Activated CD4-positive, alpha-beta T cell treated with anti-CD3 and anti-CD28 coated beads for 1 hour (primary cell): ENCODE measurements around the gene CSTF1.

Experiments used
- DNase-seq: peaks from one replicate; pipeline ENCODE4 v3.0.0-alpha.2; 2020

CSTF1 gene

DNA sequence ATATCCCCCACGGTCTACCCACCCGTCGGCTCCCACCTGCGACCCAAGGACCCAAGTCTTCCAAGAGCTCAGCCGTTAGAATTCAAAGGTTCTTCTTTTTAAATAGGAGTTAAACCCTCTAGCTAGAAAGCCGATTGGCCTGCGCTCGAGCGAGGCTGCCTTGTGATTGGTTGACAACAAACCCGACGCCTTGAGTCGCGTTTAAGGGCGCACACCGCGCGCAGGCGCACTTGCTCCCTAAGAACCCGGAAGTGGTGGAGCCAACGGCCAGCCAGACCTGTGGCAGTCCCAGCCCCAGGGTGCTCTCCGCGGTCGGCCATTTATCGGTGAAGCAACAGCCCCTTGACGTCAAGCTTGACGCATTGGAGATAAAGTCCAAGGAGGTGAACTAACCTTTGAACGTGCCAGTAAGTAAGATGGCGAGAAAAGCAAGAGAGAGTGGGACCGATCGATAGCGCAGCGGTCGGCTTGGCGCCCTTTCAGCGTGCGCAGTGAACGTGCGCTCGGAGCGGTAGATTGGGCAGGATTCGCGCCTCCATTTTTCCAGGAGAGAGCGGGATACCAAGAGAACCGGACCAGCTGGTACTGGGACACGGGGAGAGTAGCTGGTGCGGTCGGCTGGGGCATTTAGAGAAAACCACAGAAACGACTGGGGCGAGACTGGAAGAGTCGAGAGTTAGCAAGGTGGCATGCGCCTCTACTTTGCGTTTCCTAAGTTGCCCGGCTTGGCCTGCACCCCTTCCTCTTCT is at the start of gene CSTF1, which contains the start of gene AURKA:
Gene CSTF1 (plus strand): TSS at position 514 of the 749 bp plus-strand sequence. CDS start 2,908 bp downstream, outside the sequence.
Gene AURKA (minus strand): TSS at position 84 of the 749 bp plus-strand sequence. CDS start 4,018 bp downstream, outside the sequence.
- DNase-seq: peak; percentile 99

DNA sequence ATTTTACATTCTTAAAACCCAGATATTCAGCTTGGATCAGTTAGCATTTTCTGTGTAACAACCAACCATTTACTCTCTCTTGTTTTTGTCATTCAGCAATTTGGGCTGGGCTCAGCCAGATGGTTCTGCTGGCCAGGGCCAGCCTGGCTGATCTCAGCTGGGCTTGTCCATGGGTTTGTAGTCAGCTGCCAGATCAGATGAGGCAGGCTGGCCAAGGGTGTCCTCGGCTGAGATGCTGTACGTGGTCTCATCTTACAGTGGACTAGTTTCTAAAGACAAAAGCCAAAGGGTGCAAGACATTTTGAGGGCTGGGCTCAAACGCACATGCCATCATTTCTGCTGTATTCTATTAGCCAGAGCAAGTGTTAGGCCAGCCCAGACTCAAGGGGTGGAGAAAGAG is 49.7 kb upstream of the CSTF1 start:
- DNase-seq: no peak

GRCh38 chr20:56343861-56344381 is 48.5 kb upstream of the CSTF1 start:
- no peak for DNase-seq

DNA sequence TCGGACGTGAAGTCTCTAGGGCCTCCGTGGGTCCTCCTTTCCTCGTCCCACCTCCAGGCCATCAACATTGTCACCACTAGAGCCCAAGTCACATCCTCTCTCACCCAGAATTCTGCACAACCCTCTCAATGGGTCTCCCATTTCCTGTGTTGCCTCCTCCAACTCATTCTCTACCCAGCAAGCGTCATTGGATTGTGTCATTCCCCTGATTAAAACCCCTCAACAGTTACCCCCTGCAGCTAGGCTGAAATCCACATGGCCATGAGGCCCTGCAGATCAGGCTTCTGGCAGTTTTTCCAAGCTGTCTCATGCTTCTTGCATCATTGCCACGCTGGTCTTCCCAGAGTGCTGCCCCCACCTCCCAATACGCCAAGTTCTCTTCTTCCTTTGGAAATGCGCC is 46.5 kb upstream of the CSTF1 start:
- no peak for DNase-seq

DNA sequence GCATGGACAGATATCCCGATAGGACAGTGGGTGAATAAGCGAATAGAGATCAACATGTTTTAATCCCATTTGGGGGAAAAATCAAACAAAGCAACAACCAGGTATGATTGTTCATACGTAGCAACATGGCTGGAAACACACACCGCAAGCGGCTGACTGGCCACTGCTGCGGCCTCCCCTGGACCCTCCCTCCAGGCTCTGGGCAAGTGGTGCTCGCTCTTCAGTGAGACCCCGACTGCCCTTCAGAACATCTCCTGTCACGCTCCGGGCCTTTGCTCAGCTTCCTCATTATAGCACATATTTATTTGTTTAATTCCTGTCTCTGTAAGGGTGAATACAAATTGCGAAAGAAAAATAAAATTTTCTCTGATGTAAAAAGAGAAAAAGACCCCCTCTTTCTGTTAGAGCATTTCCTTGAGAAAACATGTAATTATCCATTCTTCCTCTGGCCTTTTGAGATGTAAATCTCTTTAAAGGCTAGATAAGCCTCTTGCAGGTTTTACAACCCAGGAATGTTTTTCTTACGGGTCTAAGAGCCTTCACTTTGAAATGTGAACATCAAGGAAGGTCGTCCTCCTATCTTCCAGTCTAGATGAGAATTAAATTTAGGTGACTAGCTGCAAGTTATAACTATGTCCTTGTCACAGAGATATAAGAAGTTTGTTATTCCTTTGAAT is 44.7 kb upstream of the CSTF1 start:
- no peak for DNase-seq

DNA sequence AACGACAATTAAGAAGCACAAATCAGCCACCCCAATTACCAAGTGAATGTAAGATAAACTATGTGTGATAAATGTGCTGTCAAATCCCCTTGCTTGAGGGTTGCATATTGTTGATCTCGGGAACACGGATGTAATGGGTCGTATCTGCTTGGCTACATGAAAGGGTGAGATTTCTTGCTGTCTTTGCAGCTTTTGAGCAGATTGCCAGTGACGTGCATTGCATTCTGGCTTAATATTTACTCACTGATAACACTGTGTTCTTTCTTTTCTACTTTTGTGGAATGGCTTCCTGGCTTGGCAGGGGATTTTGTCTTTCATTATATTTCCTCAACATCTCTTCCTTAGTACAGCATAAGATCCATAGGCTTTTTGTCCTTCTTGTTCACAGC is 44.1 kb upstream of the CSTF1 start:
- DNase-seq: no peak

GRCh38 chr20:56348746-56349145 is 43.7 kb upstream of the CSTF1 start:
- no peak for DNase-seq

GRCh38 chr20:56350842-56351241 is 41.6 kb upstream of the CSTF1 start:
- DNase-seq: no peak

DNA sequence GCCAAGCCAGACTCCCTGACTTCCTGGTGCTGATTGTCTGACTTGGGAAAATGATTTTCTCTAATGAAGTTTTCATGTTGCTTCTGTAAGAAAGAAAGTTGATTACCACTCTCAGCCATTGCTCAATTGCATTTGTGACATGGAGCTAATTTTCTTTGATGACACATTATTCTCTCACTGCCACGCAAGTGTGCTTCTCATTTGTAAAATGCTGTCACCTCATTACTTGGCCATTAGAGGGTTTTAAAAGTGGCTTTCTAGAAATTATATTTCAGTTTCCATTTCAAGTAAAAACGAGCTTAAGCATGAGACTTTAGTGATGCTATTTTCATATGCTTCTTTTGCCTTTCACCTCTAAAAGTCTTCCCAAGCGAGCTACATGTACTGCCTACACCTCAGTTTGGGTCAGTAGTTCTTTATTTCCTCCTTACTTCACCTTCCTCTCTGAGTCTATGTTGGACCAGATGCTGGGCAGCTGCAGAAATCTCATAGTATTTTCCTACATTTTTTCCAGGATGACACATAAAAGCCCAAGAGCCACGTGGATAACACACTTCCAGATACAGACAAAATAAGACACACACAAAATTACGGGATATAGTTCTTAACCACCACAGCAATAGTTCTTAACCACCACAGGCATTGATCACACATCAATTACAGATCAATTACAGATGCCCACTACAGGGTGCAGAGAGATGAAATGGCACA is 39.9 kb upstream of the CSTF1 start:
- DNase-seq: no peak

DNA sequence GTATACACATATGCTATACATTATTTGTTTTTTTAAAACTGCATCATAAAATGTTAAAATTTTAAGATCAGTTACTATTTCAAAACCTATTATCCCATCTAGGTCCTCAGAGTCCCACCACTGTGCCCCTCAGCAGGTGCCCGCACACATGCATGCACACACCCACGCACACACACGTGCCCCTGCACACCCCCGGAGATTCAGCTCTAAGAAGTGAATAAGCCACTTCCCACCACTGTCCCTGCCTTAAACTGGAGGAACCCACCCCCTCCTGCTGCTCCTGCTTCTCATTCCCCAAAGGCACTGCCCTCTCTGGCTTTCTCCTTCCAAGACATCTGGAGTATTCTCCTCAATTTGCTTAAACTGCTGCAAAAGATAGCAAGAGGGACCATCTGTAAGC is 39.1 kb upstream of the CSTF1 start:
- DNase-seq: no peak

- DNase-seq: no peak
Observed at GRCh38 chr20:56358070-56358469, 34.4 kb upstream of the CSTF1 start.

DNA sequence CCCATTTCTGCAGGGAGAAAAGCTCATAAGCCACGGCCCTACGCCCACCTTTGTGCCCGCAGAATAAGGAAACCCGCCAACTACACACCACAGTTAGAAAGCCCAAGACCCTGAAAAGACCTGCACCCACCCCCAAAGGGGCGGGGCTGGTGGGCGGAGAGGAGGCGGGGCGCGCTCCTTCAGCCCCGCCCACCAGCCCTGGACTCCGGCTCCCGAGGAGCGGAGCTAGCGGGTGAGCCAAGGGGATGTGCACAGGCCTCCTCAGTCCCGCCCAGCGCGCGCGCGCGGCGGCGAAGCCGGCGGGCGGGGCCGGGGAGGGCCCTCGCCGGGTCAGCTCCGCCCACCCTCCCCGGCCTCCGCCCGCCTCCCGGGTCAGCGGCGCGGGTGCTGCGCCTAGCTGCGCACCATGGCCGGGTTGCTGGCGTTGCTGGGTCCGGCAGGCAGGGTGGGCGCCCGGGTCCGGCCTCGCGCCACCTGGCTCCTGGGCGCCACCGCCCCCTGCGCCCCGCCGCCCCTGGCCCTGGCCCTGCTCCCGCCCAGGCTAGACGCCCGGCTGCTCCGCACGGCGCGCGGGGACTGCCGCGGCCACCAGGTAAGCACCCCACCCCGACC is 33.7 kb upstream of the CSTF1 start, which contains the start of gene FAM210B:
Gene FAM210B (plus strand): TSS at position 375 of the 612 bp plus-strand sequence. CDS start 32 bp downstream, at position 407.
- peak; percentile 75 for DNase-seq

DNA sequence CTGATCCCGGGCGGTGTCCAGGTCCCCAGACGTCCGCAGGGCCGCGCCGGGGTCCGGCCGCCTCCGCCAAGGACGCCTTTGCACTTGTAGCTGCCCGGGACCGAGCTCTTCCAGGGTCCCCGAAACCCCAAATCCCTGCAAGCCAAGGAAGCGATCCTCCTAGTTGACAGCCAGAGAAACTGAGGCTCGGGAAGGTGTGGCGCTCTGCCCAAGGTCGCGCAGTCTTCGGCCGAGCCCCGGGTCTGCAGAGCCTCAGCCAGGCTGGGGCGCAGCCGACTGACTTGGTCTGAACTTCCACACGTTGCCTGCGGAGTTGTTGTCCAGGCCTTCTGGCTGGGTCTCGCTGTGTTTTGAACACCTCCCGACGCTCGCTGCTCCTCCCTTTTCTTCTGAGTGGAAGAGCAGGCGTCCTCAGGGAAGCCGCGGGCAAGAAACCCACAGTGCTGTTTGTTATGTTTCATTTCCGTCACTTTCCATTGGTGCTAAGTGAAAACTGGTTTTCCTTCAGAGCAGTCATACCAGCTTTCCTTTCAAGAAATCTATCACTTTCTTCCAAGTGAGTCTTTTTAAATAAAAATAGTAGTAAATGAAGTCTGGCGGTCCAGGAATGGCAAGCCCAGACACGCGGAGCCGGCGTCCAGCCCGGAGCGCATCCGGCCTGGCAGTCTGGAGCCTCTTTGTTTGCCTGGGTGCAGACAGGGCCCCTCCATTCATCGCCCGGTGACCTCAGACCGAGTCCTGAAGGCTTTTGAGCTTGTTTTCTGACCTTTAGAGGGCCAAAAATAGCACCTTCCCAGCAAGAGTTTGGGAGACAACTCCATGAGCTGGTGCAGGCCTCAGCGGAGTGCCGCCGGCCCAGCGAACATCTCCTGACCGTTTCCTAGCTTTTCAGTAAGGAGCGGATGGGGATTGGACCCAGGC is 33.0 kb upstream of the CSTF1 start:
- DNase-seq: no peak

DNA sequence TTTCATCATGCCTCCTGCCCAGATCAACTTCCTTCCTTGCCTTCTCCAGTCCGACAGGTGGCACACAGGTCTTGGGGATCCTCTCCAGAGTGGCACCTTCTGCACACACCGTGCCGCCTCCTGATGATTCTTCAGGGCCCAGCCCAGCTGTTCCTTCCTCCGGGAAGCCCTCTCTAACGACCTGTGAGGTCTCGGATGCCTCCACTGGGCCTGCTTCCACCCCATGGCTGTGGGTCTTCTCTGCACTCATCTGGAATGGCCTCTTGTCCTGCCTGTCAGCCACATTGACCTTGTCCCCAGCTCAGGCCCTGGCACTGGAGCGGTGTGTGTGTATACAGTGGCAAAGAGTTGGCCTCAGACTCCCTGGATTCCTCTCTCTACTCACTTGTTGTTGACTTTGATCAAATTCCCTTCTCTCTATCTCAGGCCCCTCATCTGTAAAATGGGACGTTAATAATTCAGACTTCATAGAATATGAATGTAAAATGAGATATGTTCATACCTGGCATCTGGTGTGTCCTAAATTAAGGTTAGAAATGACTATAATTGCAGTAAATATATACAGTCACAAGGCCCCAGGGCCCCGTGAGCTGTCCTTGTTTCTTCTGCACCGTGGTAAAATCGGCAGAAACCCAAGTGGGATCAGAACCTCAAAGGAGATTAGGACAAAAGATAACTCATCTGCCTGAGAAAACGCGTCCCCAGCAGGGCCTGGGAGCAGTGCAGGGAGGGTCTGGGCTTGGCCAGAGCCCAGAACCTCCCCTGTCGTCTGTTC is 32.1 kb upstream of the CSTF1 start:
- DNase-seq: no peak

GRCh38 chr20:56360908-56361205 is 31.6 kb upstream of the CSTF1 start:
- no peak for DNase-seq

- DNase-seq: no peak
Observed at GRCh38 chr20:56361900-56362299, 30.5 kb upstream of the CSTF1 start.

- DNase-seq: no peak
Observed at GRCh38 chr20:56362833-56363413, 29.5 kb upstream of the CSTF1 start.

DNA sequence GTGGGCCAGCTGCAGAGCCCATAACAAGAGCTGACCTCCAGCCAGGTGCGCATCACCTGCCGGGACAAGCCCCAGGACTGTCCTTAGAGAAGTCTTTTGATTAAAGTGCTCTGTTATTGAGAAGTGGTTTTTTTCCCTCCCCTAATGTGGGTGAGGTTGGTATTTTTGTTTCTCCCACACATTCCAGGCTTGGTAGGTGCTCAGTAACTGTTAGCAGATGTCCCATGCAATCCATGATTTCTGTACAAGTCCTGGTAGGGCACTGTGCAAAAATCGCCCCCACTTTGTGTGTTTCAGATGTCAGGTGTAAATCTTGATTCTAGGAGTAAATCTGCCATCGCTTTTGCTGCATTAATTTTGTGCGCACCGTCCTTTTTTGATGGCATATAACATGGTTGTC is 29.0 kb upstream of the CSTF1 start:
- no peak for DNase-seq

DNA sequence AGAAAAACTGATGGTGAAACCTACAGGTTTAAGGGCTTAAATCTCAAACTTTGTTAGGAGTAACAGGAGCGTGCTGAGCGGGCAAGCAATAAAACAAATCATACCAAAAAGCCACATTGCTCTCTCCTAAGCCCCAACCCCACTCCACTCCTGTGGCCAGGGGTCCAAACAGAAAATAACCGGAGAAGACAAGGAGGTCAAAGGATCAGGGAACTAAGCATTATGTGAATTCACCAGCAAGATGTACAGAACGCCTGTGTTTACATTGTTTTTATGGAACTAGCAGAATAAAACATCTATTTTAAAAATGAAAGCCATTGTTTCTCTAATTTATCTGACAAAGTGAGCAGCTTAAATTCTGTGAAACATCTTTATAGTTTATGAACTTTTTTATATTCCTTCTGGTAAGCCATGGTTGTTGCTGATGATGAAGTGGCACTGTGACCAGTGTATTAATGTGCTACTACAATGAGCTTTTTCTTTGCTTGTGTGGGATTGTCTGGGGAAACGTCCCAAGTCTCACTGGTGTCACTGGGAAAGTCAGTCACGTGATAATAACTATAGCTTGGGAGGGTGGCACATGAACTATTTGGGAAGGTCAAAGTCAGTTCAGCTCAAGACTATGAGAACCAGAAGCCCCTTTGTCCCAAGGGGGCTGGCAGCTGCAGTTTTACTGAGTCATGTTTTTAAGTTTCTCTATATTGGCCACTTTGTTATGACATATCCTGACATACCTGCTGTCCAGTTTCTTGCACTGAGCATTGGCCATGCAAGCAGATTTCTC is 23.9 kb upstream of the CSTF1 start:
- no peak for DNase-seq

GRCh38 chr20:56369179-56369578 is 23.3 kb upstream of the CSTF1 start:
- DNase-seq: no peak
